Smooth muscle cell (in vitro differentiated cells): ENCODE results near the gene NBL1. TPM values are rescaled to one million over a fixed set of nuclear protein-coding genes. Genes with fewer than 3 reads are reported as not detected.

ENCODE experiments used
- DNase-seq: peaks from one replicate; lab custom pipeline; 2025; ENCODE audit not compliant: unreplicated experiment; lab: John Stamatoyannopoulos, UW
- H2AFZ ChIP-seq: fragments of 200-600 bp; sonication (generic); 2 replicates; pipeline ENCODE4 v1.6.0; 2016; ENCODE audit warnings: antibody characterized with exemption, low read depth, mild to moderate bottlenecking
- H3F3A ChIP-seq: fragments of 200-600 bp; sonication (generic); 2 replicates; pipeline ENCODE4 v1.6.0; 2017; ENCODE audit warnings: antibody characterized with exemption, low read depth
- H3K27ac ChIP-seq: fragments of 200-600 bp; sonication (generic); 2 replicates; pipeline ENCODE4 v1.5.1; 2016; ENCODE audit warnings: low read depth, mild to moderate bottlenecking
- H3K27me3 ChIP-seq: fragments of 200-600 bp; sonication (generic); 2 replicates; pipeline ENCODE4 v1.6.1; 2016; ENCODE audit warnings: low read depth, mild to moderate bottlenecking
- H3K36me3 ChIP-seq: fragments of 200-600 bp; sonication (generic); 2 replicates; pipeline ENCODE4 v1.5.1; 2016; ENCODE audit warnings: low read depth
- H3K4me1 ChIP-seq: fragments of 200-600 bp; sonication (generic); 2 replicates; pipeline ENCODE4 v1.5.1; 2016; ENCODE audit warnings: low read depth
- H3K4me2 ChIP-seq: fragments of 200-600 bp; sonication (generic); 2 replicates; pipeline ENCODE4 v1.6.0; 2016; ENCODE audit warnings: mild to moderate bottlenecking
- H3K4me3 ChIP-seq: fragments of 200-600 bp; sonication (generic); 2 replicates; pipeline ENCODE4 v1.5.1; 2016; ENCODE audit warnings: mild to moderate bottlenecking
- H3K79me2 ChIP-seq: fragments of 200-600 bp; sonication (generic); 2 replicates; pipeline ENCODE4 v1.6.0; 2016; ENCODE audit warnings: low read depth, mild to moderate bottlenecking
- H3K9ac ChIP-seq: fragments of 200-600 bp; sonication (generic); 2 replicates; pipeline ENCODE4 v1.6.0; 2016; ENCODE audit warnings: low read depth
- H3K9me3 ChIP-seq: fragments of 200-600 bp; sonication (generic); replicated peaks from 2 replicates; pipeline ENCODE4 v1.5.1; 2016; ENCODE audit warnings: low read depth
- H4K20me1 ChIP-seq: fragments of 200-600 bp; sonication (generic); 2 replicates; pipeline ENCODE4 v1.6.0; 2016; ENCODE audit warnings: low read depth
- WGBS: methylation state at CpG from one replicate; pipeline ENCODE4 v1.1.7; 2016; ENCODE audit warnings: low lambda C conversion rate; 5-methylcytosine and 5-hydroxymethylcytosine counted together
- polyA plus RNA-seq: library from polyadenylated mRNA; unstranded; fragments of >200 nt; fragmentation: Nextera tagmentation; extraction: Ambion mirVana; gene quantifications from 2 replicates; pipeline ENCODE4 v1.2.1, GENCODE V29; 2016
- total RNA-seq: library from RNA; depleted of rRNA; stranded (reverse); fragments of >200 nt; gene quantifications from 2 replicates; pipeline ENCODE4 v1.2.3, GENCODE V29; 2014
- TF ChIP-seq, protein P1 (sequence below): fragments of 200-600 bp; sonication (generic); IDR thresholded peaks from 2 replicates; pipeline ENCODE4 v1.5.1; 2017; ENCODE audit warnings: borderline replicate concordance, mild to moderate bottlenecking, antibody characterized with exemption; ENCODE audit not compliant: insufficient read depth, poor library complexity, severe bottlenecking

NBL1 gene
- total and polyA plus RNA-seq, 2 experiments from 2014 or later, result 9.4 to 35.9 TPM

GRCh38 chr1:19647643-19648042, 3.5 kb downstream of the NBL1 start:
- TF ChIP-seq, protein P1, sequence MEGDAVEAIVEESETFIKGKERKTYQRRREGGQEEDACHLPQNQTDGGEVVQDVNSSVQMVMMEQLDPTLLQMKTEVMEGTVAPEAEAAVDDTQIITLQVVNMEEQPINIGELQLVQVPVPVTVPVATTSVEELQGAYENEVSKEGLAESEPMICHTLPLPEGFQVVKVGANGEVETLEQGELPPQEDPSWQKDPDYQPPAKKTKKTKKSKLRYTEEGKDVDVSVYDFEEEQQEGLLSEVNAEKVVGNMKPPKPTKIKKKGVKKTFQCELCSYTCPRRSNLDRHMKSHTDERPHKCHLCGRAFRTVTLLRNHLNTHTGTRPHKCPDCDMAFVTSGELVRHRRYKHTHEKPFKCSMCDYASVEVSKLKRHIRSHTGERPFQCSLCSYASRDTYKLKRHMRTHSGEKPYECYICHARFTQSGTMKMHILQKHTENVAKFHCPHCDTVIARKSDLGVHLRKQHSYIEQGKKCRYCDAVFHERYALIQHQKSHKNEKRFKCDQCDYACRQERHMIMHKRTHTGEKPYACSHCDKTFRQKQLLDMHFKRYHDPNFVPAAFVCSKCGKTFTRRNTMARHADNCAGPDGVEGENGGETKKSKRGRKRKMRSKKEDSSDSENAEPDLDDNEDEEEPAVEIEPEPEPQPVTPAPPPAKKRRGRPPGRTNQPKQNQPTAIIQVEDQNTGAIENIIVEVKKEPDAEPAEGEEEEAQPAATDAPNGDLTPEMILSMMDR, result no peak
- Histone ChIP-seq H3F3A (no peaks in the 10 kb centered on the region), H2AFZ (no peak overlapping the region), H3K36me3 (no peaks in the 10 kb centered on the region), H3K9me3 (no peaks in the 10 kb centered on the region), H3K4me2 (no peak overlapping the region), H3K9ac (no peak overlapping the region), H3K79me2 (no peaks in the 10 kb centered on the region), H4K20me1 (peaks cover 26% of the 10 kb centered on the region), H3K4me3 (no peak overlapping the region), H3K27ac (no peak overlapping the region), H3K27me3 (peaks cover 2% of the 10 kb centered on the region), H3K4me1 (peaks cover 9% of the 10 kb centered on the region)
- DNase-seq, result no peak
- 88% methylated on average over 16 of the region's 16 CpGs for WGBS

GRCh38 chr1:19648239-19648638, 4.1 kb downstream of the NBL1 start:
- Histone ChIP-seq H4K20me1 (peaks cover 26% of the 10 kb centered on the region), H3K4me2 (no peak overlapping the region), H3K36me3 (no peaks in the 10 kb centered on the region), H3K79me2 (no peaks in the 10 kb centered on the region), H3K27ac (no peak overlapping the region), H2AFZ (no peak overlapping the region), H3K9me3 (no peaks in the 10 kb centered on the region), H3K4me3 (no peak overlapping the region), H3K27me3 (no peaks in the 10 kb centered on the region), H3F3A (no peaks in the 10 kb centered on the region), H3K9ac (no peak overlapping the region), H3K4me1 (peaks cover 9% of the 10 kb centered on the region)
- DNase-seq, result no peak
- TF ChIP-seq, protein P1, result no peak
- WGBS, result 92% methylated on average over 14 of the region's 14 CpGs

DNA sequence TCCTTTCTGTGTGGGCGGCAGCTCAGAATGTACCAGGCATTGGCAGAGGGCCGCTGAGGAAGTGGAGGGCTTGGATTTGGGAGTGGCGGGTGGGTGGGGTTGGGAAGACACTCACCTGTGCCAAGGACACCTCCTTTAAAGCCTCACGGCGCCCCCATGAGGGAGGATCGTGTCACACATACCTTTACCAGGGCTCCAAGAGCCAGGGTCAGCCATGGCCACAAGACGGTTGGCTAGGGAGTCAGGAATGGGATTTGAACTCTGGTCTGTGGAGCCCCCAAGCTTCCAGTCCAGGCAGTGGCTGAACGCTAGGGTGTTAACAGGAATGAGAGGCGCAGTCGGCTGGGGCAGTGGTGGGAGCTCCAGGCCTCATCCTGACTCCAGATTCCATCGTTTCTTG, 4.6 kb downstream of the NBL1 start:
- H3K27me3 ChIP-seq, result no peaks in the 10 kb centered on the region
- H3K4me3 ChIP-seq, result no peak overlapping the region
- TF ChIP-seq, protein P1, result no peak
- H3K4me1 ChIP-seq, result peaks cover 9% of the 10 kb centered on the region
- no peaks in the 10 kb centered on the region for H3K79me2 ChIP-seq
- no peak overlapping the region for H3K27ac ChIP-seq
- DNase-seq, result no peak
- 69% methylated on average over 9 of the region's 11 CpGs for WGBS
- no peaks in the 10 kb centered on the region for H3K9me3 ChIP-seq
- peaks cover 26% of the 10 kb centered on the region for H4K20me1 ChIP-seq
- no peak overlapping the region for H3K9ac ChIP-seq
- H3K4me2 ChIP-seq, result no peak overlapping the region
- no peak overlapping the region for H2AFZ ChIP-seq
- no peaks in the 10 kb centered on the region for H3F3A ChIP-seq
- H3K36me3 ChIP-seq, result no peaks in the 10 kb centered on the region

GRCh38 chr1:19650416-19651140, 6.5 kb downstream of the NBL1 start:
- no peak for DNase-seq
- H3K4me3 ChIP-seq, result no peak overlapping the region
- H4K20me1 ChIP-seq, result peaks cover 27% of the 10 kb centered on the region
- no peak overlapping the region for H2AFZ ChIP-seq
- no peaks in the 10 kb centered on the region for H3K27me3 ChIP-seq
- no peak overlapping the region for H3K27ac ChIP-seq
- H3K79me2 ChIP-seq, result no peaks in the 10 kb centered on the region
- no peak overlapping the region for H3K4me2 ChIP-seq
- peaks cover 2% of the 10 kb centered on the region for H3K4me1 ChIP-seq
- no peaks in the 10 kb centered on the region for H3K36me3 ChIP-seq
- H3F3A ChIP-seq, result no peaks in the 10 kb centered on the region
- no peaks in the 10 kb centered on the region for H3K9me3 ChIP-seq
- TF ChIP-seq, protein P1, result no peak
- WGBS, result 82% methylated on average over 12 of the region's 12 CpGs
- no peak overlapping the region for H3K9ac ChIP-seq
